Measurements from ENCODE around the gene TXNRD1.

GRCh38 chr12:104215638-104216297 lies at the start of gene TXNRD1:
- peak; percentile 50 for TF ChIP-seq CTCF (IDR thresholded peaks at IDR 0.05; ENCODE audit: low read depth, low read length)
- TF ChIP-seq EZH2phosphoT487 (IDR thresholded peaks at IDR 0.05; ENCODE audit: low read depth): no peak

Measured in OCI-LY3 (cell line).